Adrenal gland (tissue), 12 donors: Measurements from ENCODE around the gene NRIP2. TPM values are rescaled to one million over a fixed set of nuclear protein-coding genes. Genes with fewer than 3 reads are reported as not detected.

Source experiments
- DNase-seq, 7 donors: peaks; one replicate each; pipeline ENCODE4 v3.0.0-alpha.2; 2019 to 2020
- H3K27ac ChIP-seq, 5 donors: fragments of 200-600 bp; sonication (generic) in 4 of 5; 1 replicate in 3 of 5; 2 replicates in 2 of 5; pipeline versions ENCODE4 v1.5.1 to v1.8.0; 2016 to 2020; ENCODE audit warnings: mild to moderate bottlenecking in 1 of 5
- H3K27me3 ChIP-seq: fragments of 200-600 bp; 2 replicates; pipeline ENCODE4 v1.8.0; 2021
- H3K36me3 ChIP-seq, 2 donors: fragments of 200-600 bp; replicated peaks in 1 of 2; 1 replicate in 1 of 2; 2 replicates in 1 of 2; pipeline versions ENCODE4 v1.5.1 to v1.8.0; 2018 to 2022
- H3K4me1 ChIP-seq, 2 donors: fragments of 200-600 bp; replicated peaks in 1 of 2; 1 replicate in 1 of 2; 2 replicates in 1 of 2; pipeline versions ENCODE4 v1.5.1 to v1.8.0; 2018 to 2021
- H3K4me3 ChIP-seq, 4 donors: fragments of 200-600 bp; sonication (generic) in 3 of 4; one replicate each; pipeline ENCODE4 v1.5.1; 2016 to 2018
- H3K9me3 ChIP-seq, 3 donors: fragments of 200-600 bp; sonication (generic) in 1 of 3; replicated peaks in 1 of 3; 1 replicate in 2 of 3; 2 replicates in 1 of 3; pipeline versions ENCODE4 v1.5.1 to v1.8.0; 2016 to 2021
- CTCF ChIP-seq, 6 experiments: fragments of 450-650 bp in 4 of 6; fragments of 200-600 bp in 2 of 6; sonication (generic) in 1 of 6; IDR thresholded peaks; 1 replicate in 5 of 6; 2 replicates in 1 of 6; pipeline versions ENCODE4 v1.5.1 to v1.8.0; 2016 to 2021; ENCODE audit warnings: antibody characterized with exemption in 6 of 6, mild to moderate bottlenecking in 2 of 6, moderate library complexity in 1 of 6
- POLR2A ChIP-seq, 2 donors: fragments of 450-650 bp; IDR thresholded peaks; one replicate each; pipeline ENCODE4 v1.6.1; 2017; ENCODE audit warnings: antibody characterized with exemption in 2 of 2, mild to moderate bottlenecking in 2 of 2, moderate library complexity in 1 of 2
- WGBS, 4 donors: extraction: QIAGEN DNeasy Blood & Tissue Kit in 2 of 4; methylation state at CpG; one replicate each; pipeline versions ENCODE4 v1.1.5 to v1.1.7; 2013 to 2017; 5-methylcytosine and 5-hydroxymethylcytosine counted together
- intact Hi-C, 2 donors: fragments of 100-400 bp; cut with DNase I; formaldehyde crosslinking; loops; one replicate each; pipeline versions ENCODE4 v1.14.1 to v1.15.0; 2022 to 2023
- polyA plus RNA-seq, 3 donors: library from polyadenylated mRNA; stranded (reverse); fragments of 200-250 nt in 2 of 3; fragments of 350-450 nt in 1 of 3; fragmentation: Illumina TruSeq in 1 of 3; extraction: RNeasy Lipid Tissue Mini Kit (QIAGEN cat#74804) in 1 of 3; gene quantifications; one replicate each; pipeline ENCODE4 v1.2.3, GENCODE V29; 2013 to 2014
- total RNA-seq, 9 donors: library from RNA; depleted of rRNA in 4 of 9; stranded (reverse); fragments of >200 nt in 4 of 9; fragments of 120-200 nt in 1 of 9; fragmentation: NEBNext Ultra II Directional in 1 of 9; extraction: Animal tissue kit (Norgen Biotek cat#: 25700) in 1 of 9; gene quantifications; one replicate each; pipeline versions ENCODE4 v1.1.0 to v1.2.4, GENCODE V29; 2013 to 2023
- donor health status: healthy with polysubstance abuse.
- donor health status: Bipolar disorder and iron deficiency.
- donor health status: DM: yes; HTN: yes; CAD: no.
- donor health status: DM: no; HTN: no; CAD: no.
- donor health status: DM: no; HTN: no; CAD: no.
- donor health status: DM: yes; HTN: yes; CAD: no.

NRIP2 gene
- total and polyA plus RNA-seq, 12 donors = 0.87 to 9.1 (median 2.5) TPM

- TF ChIP-seq POLR2A (IDR thresholded peaks at IDR 0.05) = no peak
- no peak for TF ChIP-seq CTCF (IDR thresholded peaks at IDR 0.05)
- DNase-seq = no peak
- H3K36me3 ChIP-seq = peaks cover 0 to 4% of the 10 kb centered on the region in 2 donors
- WGBS, 4 donors = 82 to 86% (median 84%) methylated on average over 25 of the region's 25 CpGs
- intact Hi-C loops = no loop called here
- H3K4me1 ChIP-seq = peaks cover 19% of the 10 kb centered on the region in 2 donors
- no peak overlapping the region for H3K27ac ChIP-seq
- H3K27me3 ChIP-seq = no peaks in the 10 kb centered on the region
- H3K4me3 ChIP-seq = no peak overlapping the region
- H3K9me3 ChIP-seq = no peaks in the 10 kb centered on the region
These were observed 41.9 kb downstream of the NRIP2 start for GRCh38 chr12:2792671-2793500.

DNA sequence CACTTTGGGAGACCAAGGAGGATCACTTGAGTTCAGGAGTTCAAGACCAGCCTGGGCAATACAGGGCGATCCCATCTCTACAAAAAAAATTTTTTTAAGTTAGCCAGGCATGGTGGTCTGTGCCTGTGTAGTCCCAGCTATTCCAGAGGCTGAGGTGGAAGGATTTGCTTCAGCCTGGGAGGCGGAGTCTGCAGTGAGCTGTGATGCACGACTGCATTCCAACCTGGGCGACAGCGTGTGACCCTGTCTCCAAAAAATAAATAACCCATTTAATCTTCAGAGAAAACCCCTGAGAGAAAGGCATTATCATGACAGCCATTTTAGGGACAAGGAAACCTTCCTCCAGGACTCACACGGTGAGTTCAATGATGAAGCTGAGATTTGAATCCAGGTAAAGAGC, 43.7 kb downstream of the NRIP2 start:
- Histone ChIP-seq H3K4me1 (peaks cover under 1 to 3% of the 10 kb centered on the region in 2 donors), H3K4me3 (no peak overlapping the region), H3K27me3 (no peaks in the 10 kb centered on the region), H3K36me3 (no peaks in the 10 kb centered on the region), H3K27ac (no peak overlapping the region), H3K9me3 (no peaks in the 10 kb centered on the region)
- WGBS, 4 donors = 86 to 91% (median 86%) methylated on average over 5 to 6 of the region's 6 CpGs
- intact Hi-C loops = no loop called here
- no peak for TF ChIP-seq POLR2A (IDR thresholded peaks at IDR 0.05)
- TF ChIP-seq CTCF (IDR thresholded peaks at IDR 0.05) = no peak
- DNase-seq = peak in 1 of 7 donors; percentile 10

DNA sequence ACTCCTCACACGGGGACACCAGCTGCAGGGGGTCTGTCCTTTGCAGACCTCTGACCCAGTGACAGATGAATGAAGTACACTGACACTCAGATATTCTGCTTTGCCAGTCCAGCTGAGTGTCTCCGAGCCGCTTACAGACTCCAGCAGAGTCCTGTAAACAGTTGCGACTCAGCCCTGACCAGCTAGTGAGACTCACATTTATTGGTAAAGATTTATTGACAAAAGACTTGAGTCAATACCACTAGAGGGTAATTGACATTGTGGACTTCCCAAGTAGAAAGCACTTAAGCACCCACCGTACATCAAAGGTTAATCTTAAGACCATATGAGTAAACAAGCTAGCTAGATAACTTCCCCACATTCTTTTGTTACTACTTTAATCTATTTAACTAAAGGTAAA, 49.8 kb downstream of the NRIP2 start:
- DNase-seq = no peak
- TF ChIP-seq CTCF (IDR thresholded peaks at IDR 0.05) = no peak
- no peak for TF ChIP-seq POLR2A (IDR thresholded peaks at IDR 0.05)
- Histone ChIP-seq H3K4me3 (no peak overlapping the region), H3K36me3 (no peaks in the 10 kb centered on the region), H3K27me3 (no peaks in the 10 kb centered on the region), H3K27ac (no peak overlapping the region), H3K4me1 (peaks cover 0 to 7% of the 10 kb centered on the region in 2 donors), H3K9me3 (no peaks in the 10 kb centered on the region)
- WGBS, 4 donors = 74 to 79% (median 77%) methylated on average over 5 of the region's 5 CpGs
- intact Hi-C loops = no loop called here

GRCh38 chr12:2783936-2784600, 50.8 kb downstream of the NRIP2 start:
- Histone ChIP-seq H3K9me3 (no peaks in the 10 kb centered on the region), H3K27ac (no peak overlapping the region), H3K36me3 (no peaks in the 10 kb centered on the region), H3K4me3 (peak overlapping the region in 1 of 4 donors; percentile 42), H3K4me1 (peaks cover 0 to 7% of the 10 kb centered on the region in 2 donors), H3K27me3 (no peaks in the 10 kb centered on the region)
- WGBS, 4 donors = 10 to 12% (median 11%) methylated on average over 19 to 25 of the region's 25 CpGs
- intact Hi-C loops = no loop called here
- peak; percentile 67 to 90 (median 79) for TF ChIP-seq CTCF (IDR thresholded peaks at IDR 0.05)
- TF ChIP-seq POLR2A (IDR thresholded peaks at IDR 0.05) = no peak
- peak; percentile 45 to 73 (median 56) for DNase-seq
